GM19467 (cell line): ENCODE data around the gene ADAMTSL2.

Source experiments
- ATAC-seq: cut with Tn5 transposase; IDR thresholded peaks from one replicate; pipeline ENCODE4 v1.9.1; 2021; ENCODE audit warnings: mild to moderate bottlenecking, moderate library complexity; ENCODE audit not compliant: unreplicated experiment

The ADAMTSL2 gene

DNA sequence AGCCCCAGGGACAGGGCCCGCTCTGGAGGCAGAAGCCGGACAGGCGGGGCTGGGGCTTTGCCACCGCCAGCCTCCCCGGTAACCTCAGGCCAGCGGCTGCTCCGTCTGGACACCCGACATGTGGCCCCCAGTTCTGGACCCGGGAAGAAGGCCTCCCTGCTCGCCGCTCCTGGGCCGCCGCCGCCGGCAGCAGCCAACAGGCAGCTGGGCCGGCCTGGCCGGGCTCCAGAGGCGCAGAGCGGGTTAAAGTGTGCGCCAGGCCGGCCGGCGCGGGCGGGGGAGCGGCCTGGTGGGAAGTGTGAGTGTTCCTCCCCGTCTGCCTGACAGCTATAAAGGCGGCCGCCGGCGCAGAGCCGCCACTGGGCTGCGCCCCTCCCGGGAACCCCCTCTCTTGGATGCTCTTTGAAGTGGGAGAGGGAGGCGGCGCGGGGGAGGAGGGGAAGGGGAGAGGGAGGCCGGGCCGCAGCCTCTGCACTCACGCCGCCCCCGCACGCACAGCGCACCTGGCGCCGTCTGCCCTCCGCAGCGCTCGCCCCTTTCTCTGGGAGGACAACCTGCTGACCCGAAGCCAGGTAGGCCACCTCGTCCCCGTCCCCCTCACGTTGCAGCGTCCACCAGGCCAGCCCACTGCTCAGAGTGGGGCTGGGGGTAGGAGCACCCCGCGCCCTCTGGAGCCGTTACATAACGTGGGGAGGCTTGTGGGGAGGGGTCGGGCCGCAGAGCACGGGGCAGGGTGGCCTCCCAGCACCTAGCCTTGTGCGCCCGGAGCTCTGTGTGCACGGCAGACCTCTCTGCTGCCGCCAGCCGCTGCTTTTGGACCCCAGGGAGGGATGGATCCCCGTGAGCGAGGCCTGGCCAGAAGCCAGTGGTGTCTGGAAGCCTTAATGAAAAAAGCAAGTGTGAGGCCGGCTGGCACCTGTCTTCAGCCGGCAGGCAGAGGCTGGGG lies at the start of gene ADAMTSL2:
Gene ADAMTSL2 (plus strand): TSS at position 359 of the 946 bp plus-strand sequence. CDS start 2,009 bp downstream, outside the sequence.
- no peak for ATAC-seq

DNA sequence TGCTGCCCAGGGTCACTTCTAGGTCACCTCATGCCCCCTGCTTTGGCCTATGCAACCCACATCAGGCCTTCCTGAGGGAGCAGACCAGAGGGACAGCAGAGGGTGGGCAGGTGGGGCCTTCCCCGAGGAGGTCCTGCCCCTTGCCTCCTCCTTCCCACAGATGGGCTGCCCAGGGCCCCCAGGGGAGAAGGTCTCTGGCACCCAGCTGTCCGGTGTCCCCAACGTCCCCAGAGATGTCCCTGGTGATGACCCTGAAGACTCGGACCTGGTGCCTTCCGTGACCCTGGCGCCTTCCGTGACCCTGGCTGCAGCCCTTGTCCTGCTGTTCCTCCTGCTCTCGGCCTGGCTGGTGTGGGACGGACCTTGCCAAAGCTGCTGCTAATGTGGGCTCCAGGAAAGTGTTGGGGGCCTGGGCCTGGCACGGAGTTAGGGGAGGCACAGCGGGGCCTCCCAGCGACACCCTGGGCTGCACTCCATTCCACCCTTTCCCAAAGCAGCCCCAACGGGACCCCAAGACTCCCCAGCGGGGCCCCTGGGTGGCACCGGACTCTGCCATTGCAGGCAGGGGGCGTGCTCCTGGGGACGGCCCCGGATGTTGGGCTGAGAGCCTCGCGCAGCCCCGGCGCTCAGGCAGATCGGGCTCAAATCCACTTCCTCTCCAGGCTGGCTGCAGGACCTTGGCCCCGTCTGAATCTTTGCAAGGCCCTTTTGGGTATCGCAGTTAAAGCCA lies 48.8 kb upstream of the ADAMTSL2 start:
- ATAC-seq = no peak

DNA sequence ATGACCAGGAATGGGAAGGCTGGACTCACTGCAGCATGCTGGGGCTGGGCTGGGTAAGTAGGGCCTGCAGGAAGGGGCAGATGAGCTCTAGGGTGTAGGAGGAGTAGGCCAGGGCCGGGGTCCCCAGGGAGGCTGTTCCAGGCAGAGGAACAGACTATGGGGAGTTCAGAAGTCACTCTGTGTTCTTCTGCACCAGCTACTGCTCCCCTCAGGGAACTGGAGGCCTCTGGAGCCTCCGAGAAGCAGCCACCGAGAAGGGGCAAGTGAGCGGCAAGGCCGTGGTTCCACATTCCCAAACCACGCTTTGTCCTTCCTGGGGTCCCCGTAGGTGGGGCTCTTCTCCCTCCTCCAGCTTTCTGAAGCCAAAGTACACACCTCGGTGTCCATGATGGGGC lies 47.2 kb upstream of the ADAMTSL2 start:
- ATAC-seq = no peak

DNA sequence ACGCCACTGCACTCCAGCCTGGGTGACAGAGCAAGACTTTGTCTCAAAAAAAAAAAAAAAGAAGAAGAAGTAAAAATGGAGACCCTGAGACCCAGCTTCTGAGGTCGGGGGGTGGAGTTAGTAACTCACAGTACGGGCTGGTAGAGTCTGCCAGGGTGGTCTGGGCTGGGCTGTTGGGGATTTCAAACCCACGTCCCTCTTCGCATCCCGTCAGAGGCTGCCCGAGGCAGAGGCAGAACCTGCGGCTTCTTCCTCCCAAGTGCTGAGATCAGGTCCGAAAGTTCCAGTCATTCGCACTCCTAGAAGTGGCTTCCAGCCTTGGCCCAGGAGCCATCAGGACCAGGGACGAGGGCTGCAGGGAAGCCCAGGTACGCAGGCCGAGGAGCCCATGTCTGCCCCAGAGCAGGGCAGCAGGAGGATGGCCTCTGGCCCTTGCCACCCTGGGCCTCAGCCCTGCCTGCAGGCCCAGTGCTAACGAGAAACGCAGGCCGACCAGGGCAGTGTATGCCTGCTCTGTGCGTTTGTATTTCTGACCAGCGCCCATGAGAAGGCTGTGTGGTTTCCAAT lies 45.7 kb upstream of the ADAMTSL2 start:
- no peak for ATAC-seq

DNA sequence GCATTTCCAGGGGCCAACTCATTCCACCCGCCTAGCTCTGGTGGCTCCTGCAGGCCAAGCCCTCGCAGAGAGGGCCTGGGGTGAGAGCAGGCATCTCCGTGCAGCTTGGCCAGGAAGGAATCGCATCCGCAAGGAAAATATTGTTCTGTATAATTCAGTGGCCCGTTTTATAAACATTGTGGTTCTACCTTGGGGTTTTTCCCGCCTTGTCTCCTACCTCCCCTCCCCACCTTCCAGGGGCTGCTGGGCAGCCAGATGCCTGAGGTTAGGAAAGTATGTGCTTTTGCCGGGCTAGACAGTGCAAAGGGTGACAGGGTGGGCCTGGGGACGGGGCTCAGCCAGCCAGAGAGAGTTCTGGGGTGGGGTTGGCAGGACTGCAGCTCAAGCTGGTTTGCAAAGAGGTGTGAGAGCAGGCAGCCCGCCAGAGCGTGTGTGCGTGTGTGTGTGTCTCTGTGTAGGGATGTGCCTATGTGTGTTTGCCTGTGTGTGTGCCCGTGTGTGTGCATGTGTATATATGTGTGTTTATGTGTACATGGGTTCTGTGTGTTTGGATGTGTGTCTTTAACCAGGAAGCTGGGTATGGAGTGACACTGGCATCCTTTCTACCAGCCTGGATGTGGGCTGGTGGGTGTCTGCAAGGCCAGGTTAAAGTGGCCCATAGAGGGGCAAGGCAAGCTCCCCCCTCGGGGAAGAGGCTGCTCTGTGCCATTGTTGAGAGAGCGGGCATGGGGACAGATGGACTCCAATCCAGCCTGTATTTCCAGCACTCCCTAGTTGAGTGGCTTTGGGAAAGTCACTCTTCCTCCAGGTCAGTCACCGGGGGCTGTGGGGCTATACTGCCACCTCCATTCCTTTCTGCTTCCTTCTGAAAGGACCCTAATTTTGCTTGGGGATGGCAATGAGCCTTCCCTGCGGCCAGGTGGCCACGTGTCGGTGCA lies 45.0 kb upstream of the ADAMTSL2 start:
- no peak for ATAC-seq

DNA sequence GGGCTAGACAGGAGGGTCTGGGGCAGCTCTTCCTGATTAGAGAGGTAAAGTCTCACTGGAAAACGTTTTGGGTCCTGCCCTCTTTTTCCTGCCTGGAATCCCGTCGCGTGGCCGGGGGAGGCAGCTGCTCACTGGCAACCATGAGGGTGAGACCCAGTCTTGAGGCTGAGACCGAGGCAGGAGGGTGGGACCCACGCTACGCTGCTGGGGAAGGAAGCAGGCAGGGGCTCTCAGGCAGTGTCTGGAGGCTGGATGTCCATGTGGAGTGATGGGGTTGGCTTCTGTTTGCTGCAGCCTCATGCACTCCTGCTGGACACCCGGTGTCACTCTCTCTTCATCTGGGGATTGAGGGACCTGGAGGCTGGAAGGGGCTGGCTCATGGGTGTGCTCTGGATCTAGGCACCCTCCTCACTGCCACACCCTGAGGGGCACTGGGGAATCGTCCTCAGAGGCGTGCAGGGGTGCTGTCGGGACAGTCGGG lies 44.3 kb upstream of the ADAMTSL2 start:
- ATAC-seq = no peak

DNA sequence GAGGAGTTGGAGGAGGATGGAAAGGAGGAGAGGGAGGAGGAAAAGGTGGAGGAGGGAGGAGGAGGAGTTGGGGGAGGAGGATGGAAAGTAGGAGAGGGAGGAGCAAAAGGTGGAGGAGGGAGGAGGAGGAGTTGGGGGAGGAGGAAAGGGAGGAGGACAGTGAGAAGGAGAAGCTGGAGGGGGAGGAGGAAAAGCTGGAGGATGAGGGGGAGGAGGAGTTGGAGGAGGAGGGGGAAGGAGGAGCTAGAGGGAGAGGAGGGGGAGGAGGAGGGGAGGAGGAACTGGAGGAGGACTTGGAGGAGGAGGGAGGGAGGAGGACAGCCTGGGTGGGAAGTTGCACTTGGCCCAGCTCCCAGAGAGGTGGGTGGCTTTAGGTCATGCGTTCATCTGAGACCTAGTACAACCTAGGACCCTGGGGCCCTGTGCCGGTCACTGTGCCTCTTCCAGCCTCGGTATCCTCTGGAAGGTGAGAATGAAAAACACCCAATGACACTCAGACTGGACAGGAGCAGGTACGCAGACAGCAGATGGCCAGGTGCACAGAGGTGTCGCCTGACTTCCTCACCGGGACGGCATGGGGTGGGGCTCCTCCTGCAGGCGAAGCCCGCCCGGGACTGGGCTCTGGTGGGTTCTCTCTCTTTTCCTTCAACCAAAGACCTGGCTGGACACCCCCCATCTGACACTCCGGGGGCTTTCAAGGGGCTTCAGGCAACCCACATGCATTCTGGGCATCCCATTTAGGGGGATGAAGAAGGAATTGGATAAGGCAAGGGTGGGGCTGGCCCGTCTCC lies 43.4 kb upstream of the ADAMTSL2 start:
- no peak for ATAC-seq

DNA sequence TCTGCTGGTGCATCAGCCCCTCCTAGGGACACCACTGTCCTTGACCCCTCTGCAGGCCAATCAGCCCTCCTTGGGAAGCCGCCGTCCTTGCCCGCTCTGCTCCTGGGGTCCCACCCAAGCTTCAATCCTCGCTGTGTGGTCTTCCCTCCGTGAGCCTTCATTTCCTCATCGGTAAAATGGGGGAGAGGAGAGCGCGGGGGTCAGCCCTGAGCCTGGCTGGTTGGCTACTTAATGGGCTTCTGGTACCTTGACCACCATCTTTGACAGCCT lies 42.9 kb upstream of the ADAMTSL2 start:
- ATAC-seq = no peak

DNA sequence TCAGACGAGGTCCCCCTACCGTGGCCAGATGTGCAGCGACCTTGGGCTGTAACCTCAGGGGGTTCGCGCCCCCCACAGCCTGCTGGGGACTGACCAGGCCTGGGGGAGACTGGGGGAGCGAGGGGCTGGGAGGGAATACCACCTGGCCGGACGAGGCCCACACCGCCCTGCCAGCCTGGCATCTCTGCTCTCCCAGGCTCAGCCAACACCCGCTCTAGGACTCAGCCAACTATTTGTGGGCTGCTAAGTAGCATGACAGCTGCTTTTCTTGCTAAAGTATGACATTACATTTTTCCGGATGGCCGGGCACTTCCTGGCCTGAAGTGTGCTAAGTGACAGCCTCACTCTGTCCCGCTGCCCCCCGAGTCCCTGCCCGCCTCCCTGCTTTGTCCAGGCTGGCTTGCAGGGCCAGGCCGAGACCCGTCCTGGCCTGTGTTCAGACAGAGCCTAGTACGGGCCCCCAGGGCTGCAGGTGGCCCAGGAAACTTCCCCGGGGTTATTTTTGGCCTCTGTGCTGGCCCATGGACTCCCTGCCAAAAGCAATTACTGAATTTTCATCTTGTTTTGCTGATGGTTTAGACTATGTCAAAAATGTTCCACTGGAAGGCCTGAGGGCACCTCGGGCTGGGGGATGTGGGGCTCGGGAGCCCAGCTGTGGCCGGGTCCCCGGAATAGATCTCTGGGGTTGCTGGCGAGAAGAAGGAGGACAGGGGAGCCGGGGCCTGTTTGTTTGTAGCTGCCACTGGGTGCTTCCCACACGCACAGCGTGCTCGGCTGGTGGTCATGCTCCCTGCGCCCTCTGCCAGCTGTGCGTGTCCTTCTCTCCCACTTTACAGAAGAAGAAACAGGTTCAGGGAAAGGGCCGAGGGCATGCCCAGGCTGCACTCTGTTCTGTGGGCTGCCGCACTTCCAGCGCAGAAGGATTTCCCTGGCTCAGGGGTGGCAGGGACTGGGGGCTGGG lies 42.2 kb upstream of the ADAMTSL2 start:
- no peak for ATAC-seq

DNA sequence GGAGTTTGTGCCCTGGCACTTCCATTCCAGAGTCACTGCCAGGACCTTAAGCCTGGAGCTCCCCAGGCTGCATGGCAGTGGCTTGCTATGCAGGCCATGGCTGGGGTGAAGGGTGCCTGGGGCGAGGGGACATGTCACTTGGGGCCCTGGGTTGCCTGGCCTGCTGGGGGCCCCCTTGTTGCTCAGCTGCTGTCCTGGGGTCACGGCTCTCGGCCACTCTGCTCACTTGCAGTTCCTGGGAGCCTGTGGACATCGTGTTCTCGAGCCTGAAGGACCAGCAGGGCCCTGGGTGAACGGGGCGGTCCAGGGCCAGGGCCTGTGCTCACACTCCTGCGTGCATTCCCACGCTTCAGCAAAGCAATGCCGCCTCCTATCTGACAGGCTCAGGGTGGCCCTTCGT lies 41.1 kb upstream of the ADAMTSL2 start:
- no peak for ATAC-seq

DNA sequence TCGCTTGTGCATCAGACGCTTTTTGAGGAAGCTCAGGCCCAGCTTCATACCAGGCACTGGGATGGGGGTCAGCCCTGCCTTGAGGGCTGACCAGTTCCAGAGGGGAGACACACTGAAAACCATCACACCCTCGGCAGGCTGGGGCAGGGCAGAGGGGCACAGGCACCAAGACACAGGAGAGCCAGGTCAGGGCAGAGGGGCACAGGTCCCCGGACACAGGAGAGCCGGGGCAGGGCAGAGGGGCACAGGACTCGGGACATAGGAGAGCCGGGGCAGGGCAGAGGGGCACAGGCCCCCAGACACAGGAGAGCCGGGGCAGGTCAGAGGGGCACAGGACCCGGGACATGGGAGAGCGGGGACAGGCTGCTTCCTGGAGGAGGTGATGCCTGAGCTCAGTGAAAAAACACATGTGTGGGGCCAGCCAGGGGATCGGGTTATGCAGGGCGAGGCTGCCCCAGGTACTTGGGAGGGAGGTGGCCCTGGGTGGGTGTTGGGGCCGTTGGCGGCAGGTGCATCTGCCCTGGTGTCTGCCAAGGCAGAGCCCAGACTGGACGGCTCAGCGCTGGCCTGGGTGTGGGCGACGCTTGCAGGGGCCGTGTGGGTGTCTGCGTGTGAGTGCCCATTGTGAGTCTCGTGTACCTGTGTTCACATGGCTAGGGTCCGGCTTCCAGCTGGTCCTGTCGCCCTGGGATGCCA lies 40.5 kb upstream of the ADAMTSL2 start:
- ATAC-seq = no peak

DNA sequence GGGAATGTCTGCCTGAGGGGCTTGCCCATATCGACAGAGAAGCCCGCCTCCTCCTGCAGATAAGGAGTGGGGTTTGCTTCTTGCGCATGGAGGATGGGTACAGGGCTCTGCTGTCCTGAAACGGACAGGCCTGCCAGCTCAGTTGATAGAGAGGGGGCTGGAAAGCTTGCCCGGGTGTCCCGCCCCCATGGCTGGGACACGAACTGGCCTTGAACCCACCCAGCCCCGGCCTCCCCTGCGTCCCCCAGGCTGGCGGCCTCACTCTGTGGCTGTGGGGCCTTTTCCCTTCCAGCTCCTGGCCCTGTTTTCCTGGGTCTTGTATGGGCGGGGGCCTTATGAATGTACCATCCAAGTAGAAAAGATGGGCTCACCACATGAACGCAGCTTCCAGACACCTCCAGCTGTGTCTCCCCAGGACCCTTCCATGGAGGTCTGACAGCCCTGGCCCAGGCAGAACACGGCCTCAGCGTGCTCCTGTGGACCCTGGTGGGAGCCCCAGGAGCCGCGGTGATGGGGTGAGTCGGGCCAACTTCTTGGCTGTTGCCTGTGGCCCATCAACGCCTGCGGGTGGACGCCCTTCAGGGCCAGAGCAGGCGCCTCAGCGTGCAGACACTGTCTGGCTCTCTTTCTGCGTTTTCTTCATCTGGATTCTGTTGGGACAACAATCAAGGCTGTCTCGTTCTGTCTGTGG lies 39.7 kb upstream of the ADAMTSL2 start:
- no peak for ATAC-seq

DNA sequence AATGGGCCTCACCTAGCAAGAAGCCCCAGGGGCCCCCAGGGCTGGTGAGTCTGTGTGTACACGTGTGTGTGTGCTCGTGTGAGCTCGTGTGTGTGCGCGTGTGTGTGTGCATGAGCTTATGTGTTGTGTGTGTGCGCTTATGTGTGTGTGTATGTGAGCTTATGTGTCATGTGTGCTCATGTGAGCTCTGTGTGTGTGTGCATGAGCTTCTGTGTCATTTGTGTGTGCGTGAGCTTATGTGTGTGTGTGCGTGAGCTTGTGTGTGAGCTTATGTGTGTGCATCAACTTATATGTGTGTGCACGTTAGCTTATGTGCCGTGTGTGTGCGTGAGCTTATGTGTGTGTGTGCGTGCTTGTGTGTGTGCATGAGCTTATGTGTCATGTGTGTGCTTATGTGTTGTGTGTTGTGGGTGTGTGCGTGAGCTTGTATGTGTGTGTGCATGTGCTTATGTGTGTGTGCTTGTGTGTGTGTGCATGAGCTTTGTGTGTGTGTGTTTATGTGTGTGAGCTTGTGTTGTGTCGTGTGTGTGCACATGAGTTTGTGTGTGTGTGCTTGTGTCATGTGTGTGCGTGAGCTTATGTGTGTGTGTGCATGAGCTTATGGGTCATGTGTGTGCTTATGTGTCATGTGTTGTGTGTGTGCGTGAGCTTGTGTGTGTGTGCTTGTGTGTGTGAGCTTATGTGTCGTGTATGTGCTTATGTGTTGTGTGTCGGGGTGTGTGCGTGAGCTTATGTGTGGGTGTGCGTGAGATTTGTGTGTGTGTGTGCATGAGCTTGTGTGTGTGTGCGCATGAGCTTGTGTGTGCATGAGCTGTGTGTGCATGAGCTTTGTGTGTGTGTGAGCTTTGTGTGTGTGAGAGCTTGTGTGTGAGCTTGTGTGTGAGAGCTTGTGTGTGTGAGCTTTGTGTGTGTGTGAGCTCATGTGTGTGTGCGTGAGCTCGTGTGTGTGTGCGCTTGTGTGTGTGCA lies 38.9 kb upstream of the ADAMTSL2 start:
- no peak for ATAC-seq

DNA sequence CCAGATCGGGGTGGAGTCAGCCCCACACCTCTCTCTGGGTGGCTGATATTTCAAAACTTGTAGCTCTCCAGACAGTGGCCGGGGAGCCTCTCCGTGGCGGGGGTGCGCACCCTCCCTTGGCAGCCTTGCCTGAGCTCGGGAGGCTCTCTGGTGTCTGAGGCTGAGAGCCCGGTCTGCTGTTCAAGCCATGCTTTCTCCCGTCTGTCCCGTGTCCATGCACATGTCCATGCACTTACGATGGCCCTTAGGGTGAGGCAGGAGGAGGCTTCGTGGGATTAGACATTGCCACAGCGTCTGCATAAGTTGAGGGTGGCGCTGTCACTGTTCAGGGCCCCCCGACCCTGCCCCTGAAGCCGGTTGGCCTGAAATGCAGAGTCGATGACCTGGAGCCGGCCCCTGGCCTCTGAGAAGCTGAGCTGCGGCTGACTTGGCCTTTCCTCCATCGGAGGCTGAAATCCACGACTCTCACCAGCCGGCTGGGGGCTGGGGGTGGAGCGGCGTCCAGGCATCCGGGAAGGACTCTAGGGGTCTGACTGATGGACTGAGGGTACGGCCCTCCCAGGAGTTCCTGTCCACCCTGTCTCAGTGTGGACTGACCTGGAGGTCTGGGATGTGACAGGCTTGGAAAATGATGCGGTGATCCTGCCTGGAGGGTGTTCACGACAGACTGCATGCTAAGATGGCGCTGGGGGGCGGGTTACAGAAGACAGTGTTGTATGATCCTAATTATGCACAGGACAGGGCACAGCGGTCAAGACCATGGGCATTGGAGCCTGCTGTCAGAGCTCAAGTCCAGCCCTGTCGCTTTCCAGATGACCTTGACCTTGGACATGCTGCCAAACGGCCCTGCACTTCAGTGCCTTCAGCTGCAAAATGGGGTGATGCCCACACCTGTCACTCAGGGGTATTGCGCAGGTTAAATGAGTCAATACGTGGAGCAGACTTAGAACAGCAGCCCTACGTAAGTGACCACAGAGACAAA lies 37.4 kb upstream of the ADAMTSL2 start:
- ATAC-seq = no peak
